HepG2 (cell line): ENCODE measurements around the gene ALCAM. TPM values are rescaled to one million over a fixed set of nuclear protein-coding genes. Genes with fewer than 3 reads are reported as not detected.

Experiments used
- PRDM10 ChIP-seq: sonication (generic); formaldehyde crosslinking; IDR thresholded peaks from 2 replicates; pipeline ENCODE4 v1.4.0; 2020; ENCODE audit warnings: low read depth, missing genetic modification reagents
- THAP11 ChIP-seq: IDR thresholded peaks from 2 replicates; pipeline ENCODE4 v1.6.1; 2016; ENCODE audit warnings: missing biosample characterization, missing genetic modification reagents
- USF2 ChIP-seq, 2 experiments: sonication (generic) in 1 of 2; formaldehyde crosslinking in 1 of 2; IDR thresholded peaks; 2 replicates each; pipeline versions ENCODE4 v1.5.1 to v1.6.1; 2011 to 2020; ENCODE audit warnings: borderline replicate concordance in 1 of 2, low read depth in 1 of 2, low read length in 1 of 2, mild to moderate bottlenecking in 1 of 2, missing genetic modification reagents in 1 of 2, moderate library complexity in 1 of 2
- ZNF142 ChIP-seq: sonication (generic); formaldehyde crosslinking; IDR thresholded peaks from 2 replicates; pipeline ENCODE4 v1.4.0; 2020; ENCODE audit warnings: missing genetic modification reagents
- polyA plus RNA-seq, 8 experiments: library from polyadenylated mRNA; depleted of rRNA in 3 of 8; stranded (reverse) in 7 of 8; unstranded in 1 of 8; fragments of >200 nt; fragmentation: Illumina TruSeq in 4 of 8; extraction: Trizol in 4 of 8; gene quantifications; 2 replicates each; pipeline versions ENCODE4 v1.2.1 to v1.2.3, GENCODE V29; 2011 to 2016; ENCODE audit warnings: low read depth in 4 of 8, missing spikeins in 1 of 8, mixed read lengths in 1 of 8; ENCODE audit not compliant: insufficient read depth in 1 of 8
- total RNA-seq, 5 experiments: library from RNA; depleted of rRNA; stranded (reverse); fragments of >200 nt; fragmentation: Illumina TruSeq; extraction: Trizol; gene quantifications; 2 replicates each; pipeline ENCODE4 v1.2.3, GENCODE V29; 2016; ENCODE audit warnings: low read depth in 1 of 5

The ALCAM gene
- total and polyA plus RNA-seq, 2 of the 13 experiments (the other 11 are each of a cell fraction or from before 2014, with no cell fraction given) = 26.0 to 33.1 TPM

GRCh38 chr3:105398437-105398836 lies 31.7 kb downstream of the ALCAM start (continued):
- TF ChIP-seq ZNF142 (CRISPR knock-in tag) (no peak), THAP11 (CRISPR knock-in tag) (no peak), USF2 (IDR thresholded peaks at IDR 0.05; ENCODE audit: low read depth, low read length) (no peak), USF2 (CRISPR knock-in tag; IDR thresholded peaks at IDR 0.05; ENCODE audit: borderline replicate concordance) (no peak), PRDM10 (CRISPR knock-in tag) (no peak)
